NCI-H146 treated with DMSO at 0.1 percent for 48 hours (cell line): ENCODE data around the gene AREL1.

Experiments used
- DNase-seq: peaks from one replicate; lab custom pipeline; 2025; ENCODE audit not compliant: unreplicated experiment; lab: John Stamatoyannopoulos, UW

Gene AREL1

GRCh38 chr14:74697976-74698375, 14.9 kb downstream of the AREL1 start:
- no peak for DNase-seq

GRCh38 chr14:74697543-74697942, 15.3 kb downstream of the AREL1 start:
- DNase-seq = no peak

- no peak for DNase-seq
These were observed 15.9 kb downstream of the AREL1 start for GRCh38 chr14:74697011-74697410.

- DNase-seq = no peak
These were observed 17.5 kb downstream of the AREL1 start for GRCh38 chr14:74695406-74695805.

GRCh38 chr14:74693191-74693590, 19.7 kb downstream of the AREL1 start:
- DNase-seq = no peak

- DNase-seq = no peak
These were observed 21.4 kb downstream of the AREL1 start for GRCh38 chr14:74691456-74691855.

GRCh38 chr14:74685921-74686678, 26.8 kb downstream of the AREL1 start:
- no peak for DNase-seq

- no peak for DNase-seq
These were observed 27.8 kb downstream of the AREL1 start for GRCh38 chr14:74685056-74685455.

GRCh38 chr14:74684434-74684833, 28.4 kb downstream of the AREL1 start:
- DNase-seq = no peak

- no peak for DNase-seq
These were observed 29.5 kb downstream of the AREL1 start for GRCh38 chr14:74683406-74683805.

- DNase-seq = no peak
These were observed 30.5 kb downstream of the AREL1 start for GRCh38 chr14:74682169-74682952.

- no peak for DNase-seq
These were observed 37.7 kb downstream of the AREL1 start for GRCh38 chr14:74675219-74675618.

- DNase-seq = no peak
These were observed 39.1 kb downstream of the AREL1 start for GRCh38 chr14:74673768-74674167.

GRCh38 chr14:74671789-74672188, 41.1 kb downstream of the AREL1 start:
- DNase-seq = no peak

- no peak for DNase-seq
These were observed 42.0 kb downstream of the AREL1 start for GRCh38 chr14:74670726-74671411.

GRCh38 chr14:74669846-74670245, 43.0 kb downstream of the AREL1 start:
- no peak for DNase-seq

GRCh38 chr14:74669256-74669655, 43.6 kb downstream of the AREL1 start:
- no peak for DNase-seq

GRCh38 chr14:74667758-74668157, 45.1 kb downstream of the AREL1 start:
- no peak for DNase-seq

- no peak for DNase-seq
These were observed 48.2 kb downstream of the AREL1 start for GRCh38 chr14:74664717-74665116.

GRCh38 chr14:74663884-74664283, 49.0 kb downstream of the AREL1 start:
- no peak for DNase-seq

- DNase-seq = no peak
These were observed 51.0 kb downstream of the AREL1 start for GRCh38 chr14:74661726-74662450.
